ENCODE measurements around the gene DNHD1. TPM values are rescaled to one million over a fixed set of nuclear protein-coding genes. Genes with fewer than 3 reads are reported as not detected.

The DNHD1 gene
- total and polyA plus RNA-seq, 9 of the 15 experiments (the other 6 are each of a cell fraction or from before 2014, with no cell fraction given): 0.82 to 9.7 (median 3.8) TPM

- Histone ChIP-seq H2AFZ (ENCODE audit: low read depth, low read length) (no peak overlapping the region), H3K4me1 (replicated peaks in 1 of 2; ENCODE audit: control insufficient read depth in 2 of 2, insufficient read depth in 2 of 2, low read length in 2 of 2) (peaks cover 36 to 39% of the 10 kb centered on the region in 2 experiments), H3K9me3 (replicated peaks; ENCODE audit: control insufficient read depth, insufficient read depth, low read depth, low read length) (no peaks in the 10 kb centered on the region), H4K20me1 (replicated peaks; ENCODE audit: control insufficient read depth, insufficient read depth, low read length) (no peaks in the 10 kb centered on the region), H3K4me3 (no peak overlapping the region), H3K9me1 (ENCODE audit: control insufficient read depth, insufficient read depth, low read length) (peaks cover 6% of the 10 kb centered on the region), H3K27me3 (ENCODE audit: control insufficient read depth in 2 of 2, insufficient read depth in 2 of 2, low read length in 2 of 2) (no peaks in the 10 kb centered on the region), H3K36me3 (ENCODE audit: control insufficient read depth, insufficient read depth, low read length) (no peaks in the 10 kb centered on the region), H3K9ac (ENCODE audit: insufficient read depth in 1 of 2, low read depth in 2 of 2, low read length in 2 of 2) (no peak overlapping the region), H3K79me2 (ENCODE audit: control insufficient read depth, insufficient read depth, low read length) (no peaks in the 10 kb centered on the region), H3K27ac (ENCODE audit: extremely low read depth, low read depth, low read length) (no peak overlapping the region), H3K4me2 (ENCODE audit: insufficient read depth, low read length) (no peak overlapping the region)
- ATAC-seq (no peak), FAIRE-seq (no peak), DNase-seq (ENCODE audit: extremely low read depth in 1 of 4, low spot score in 3 of 4) (no peak)
- 82% methylated on average over 1 of the region's 1 CpG for WGBS (ENCODE audit: insufficient coverage, low coverage, missing lambda C conversion rate)
- TF ChIP-seq ZNF586 (CRISPR knock-in tag; conservative IDR thresholded peaks at IDR 0.05): no peak
- no peak for TF ChIP-seq ILK (tag; IDR thresholded peaks at IDR 0.05; ENCODE audit: borderline replicate concordance, low read depth)
- TF ChIP-seq TCF7L2 (IDR thresholded peaks at IDR 0.05; ENCODE audit: low read depth, low read length): no peak
- TF ChIP-seq MCM2 (IDR thresholded peaks at IDR 0.05; ENCODE audit: low read depth): no peak
- TF ChIP-seq CREM (IDR thresholded peaks at IDR 0.05; ENCODE audit: low read depth): no peak
- in situ Hi-C loops (cut with MboI) (no loop called here), intact Hi-C loops (cut with micrococcal nuclease) (no loop called here)
- POLR2A ChIA-PET: no interaction called here
- no TSS peak for BruUV-seq (replicated peaks)
- CTCF ChIA-PET (ENCODE audit: low intra/inter-chr PET ratio): no interaction called here
Observed at GRCh38 chr11:6559369-6559768, 62.3 kb downstream of the DNHD1 start.

DNA sequence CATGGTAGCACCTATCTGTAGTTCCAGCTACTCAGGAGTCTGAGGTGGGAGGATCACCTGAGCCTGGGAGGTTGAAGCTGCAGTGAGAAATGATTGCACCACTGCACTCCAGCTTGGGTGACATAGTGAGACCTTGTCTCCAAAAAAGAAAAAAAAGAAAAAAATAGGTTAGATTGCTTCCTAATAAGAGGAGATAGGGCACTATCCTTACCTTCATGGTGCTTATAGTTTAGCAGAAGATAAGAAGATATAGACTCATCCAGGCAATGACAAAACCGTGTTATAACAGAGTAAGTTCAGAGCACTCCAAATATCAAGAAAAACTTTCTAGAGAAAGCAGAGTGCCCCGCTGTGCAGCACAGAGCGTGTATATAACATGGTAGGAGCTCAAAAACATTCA lies 64.2 kb downstream of the DNHD1 start:
- Histone ChIP-seq H3K4me2 (ENCODE audit: insufficient read depth, low read length) (no peak overlapping the region), H3K4me1 (replicated peaks in 1 of 2; ENCODE audit: control insufficient read depth in 2 of 2, insufficient read depth in 2 of 2, low read length in 2 of 2) (peaks cover 26 to 28% of the 10 kb centered on the region in 2 experiments; a peak in 4 of 5 replicates)
- CTCF ChIA-PET (ENCODE audit: low intra/inter-chr PET ratio): no interaction called here

More for the DNA sequence above, 64.2 kb downstream of the DNHD1 start:
- 86% methylated on average over 3 of the region's 3 CpGs for WGBS (ENCODE audit: insufficient coverage, low coverage, missing lambda C conversion rate)
- Histone ChIP-seq H3K9me3 (replicated peaks; ENCODE audit: control insufficient read depth, insufficient read depth, low read depth, low read length) (no peaks in the 10 kb centered on the region), H4K20me1 (replicated peaks; ENCODE audit: control insufficient read depth, insufficient read depth, low read length) (no peaks in the 10 kb centered on the region), H3K27ac (ENCODE audit: extremely low read depth, low read depth, low read length) (no peak overlapping the region), H3K79me2 (ENCODE audit: control insufficient read depth, insufficient read depth, low read length) (no peaks in the 10 kb centered on the region), H3K36me3 (ENCODE audit: control insufficient read depth, insufficient read depth, low read length) (no peaks in the 10 kb centered on the region), H3K9ac (ENCODE audit: insufficient read depth in 1 of 2, low read depth in 2 of 2, low read length in 2 of 2) (no peak overlapping the region), H2AFZ (ENCODE audit: low read depth, low read length) (no peak overlapping the region), H3K27me3 (ENCODE audit: control insufficient read depth in 2 of 2, insufficient read depth in 2 of 2, low read length in 2 of 2) (no peaks in the 10 kb centered on the region), H3K4me3 (no peak overlapping the region), H3K9me1 (ENCODE audit: control insufficient read depth, insufficient read depth, low read length) (peaks cover 6% of the 10 kb centered on the region)
- POLR2A ChIA-PET: interaction anchor here (0.7 kb wide), 1 partner anchor 39 kb away, joined by 6 read pairs; no protein-coding TSS in a partner anchor
- BruUV-seq (replicated peaks): no TSS peak
- FAIRE-seq (no peak), ATAC-seq (no peak), DNase-seq (ENCODE audit: extremely low read depth in 1 of 4, low spot score in 3 of 4) (no peak)
- intact Hi-C loops (cut with micrococcal nuclease) (no loop called here), in situ Hi-C loops (cut with MboI) (no loop called here)
- no peak for TF ChIP-seq ZSCAN32 (CRISPR knock-in tag; IDR thresholded peaks at IDR 0.05)
- TF ChIP-seq ELF1 (tag; IDR thresholded peaks at IDR 0.05): no peak
- TF ChIP-seq TRIM24 (IDR thresholded peaks at IDR 0.05): peak; percentile 17 to 52; a peak in 2 of 4 replicates
- no peak for TF ChIP-seq GABPB2 (CRISPR knock-in tag; conservative IDR thresholded peaks at IDR 0.05)
- peak; percentile 72 for TF ChIP-seq ZNF316 (IDR thresholded peaks at IDR 0.05)
- no peak for TF ChIP-seq SRSF9 (IDR thresholded peaks at IDR 0.05; ENCODE audit: borderline replicate concordance, low read depth, low read length)
- no peak for TF ChIP-seq ASH1L (IDR thresholded peaks at IDR 0.05; ENCODE audit: borderline replicate concordance, low read depth, partially characterized antibody)
- TF ChIP-seq ZNF174 (CRISPR knock-in tag; IDR thresholded peaks at IDR 0.05): no peak
- no peak for TF ChIP-seq FOXA3 (CRISPR knock-in tag; conservative IDR thresholded peaks at IDR 0.05 in 1 of 2, IDR thresholded peaks at IDR 0.05 in 1 of 2)
- TF ChIP-seq, protein P1, sequence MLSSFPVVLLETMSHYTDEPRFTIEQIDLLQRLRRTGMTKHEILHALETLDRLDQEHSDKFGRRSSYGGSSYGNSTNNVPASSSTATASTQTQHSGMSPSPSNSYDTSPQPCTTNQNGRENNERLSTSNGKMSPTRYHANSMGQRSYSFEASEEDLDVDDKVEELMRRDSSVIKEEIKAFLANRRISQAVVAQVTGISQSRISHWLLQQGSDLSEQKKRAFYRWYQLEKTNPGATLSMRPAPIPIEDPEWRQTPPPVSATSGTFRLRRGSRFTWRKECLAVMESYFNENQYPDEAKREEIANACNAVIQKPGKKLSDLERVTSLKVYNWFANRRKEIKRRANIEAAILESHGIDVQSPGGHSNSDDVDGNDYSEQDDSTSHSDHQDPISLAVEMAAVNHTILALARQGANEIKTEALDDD (IDR thresholded peaks at IDR 0.05): no peak
